B cell (primary cell): Measurements from ENCODE around the gene AFF2.

ENCODE experiments used
- EZH2 ChIP-seq: IDR thresholded peaks from 2 replicates; pipeline ENCODE4 v1.6.1; 2012; ENCODE audit warnings: borderline replicate concordance, low read depth, mild to moderate bottlenecking, moderate library complexity, low read length; ENCODE audit not compliant: insufficient read depth, poor library complexity, severe bottlenecking
- TF ChIP-seq, protein P1 (sequence below): fragments of 200-600 bp; IDR thresholded peaks from one replicate; pipeline ENCODE4 v1.8.0; 2022; ENCODE audit warnings: antibody characterized with exemption, mild to moderate bottlenecking

DNA sequence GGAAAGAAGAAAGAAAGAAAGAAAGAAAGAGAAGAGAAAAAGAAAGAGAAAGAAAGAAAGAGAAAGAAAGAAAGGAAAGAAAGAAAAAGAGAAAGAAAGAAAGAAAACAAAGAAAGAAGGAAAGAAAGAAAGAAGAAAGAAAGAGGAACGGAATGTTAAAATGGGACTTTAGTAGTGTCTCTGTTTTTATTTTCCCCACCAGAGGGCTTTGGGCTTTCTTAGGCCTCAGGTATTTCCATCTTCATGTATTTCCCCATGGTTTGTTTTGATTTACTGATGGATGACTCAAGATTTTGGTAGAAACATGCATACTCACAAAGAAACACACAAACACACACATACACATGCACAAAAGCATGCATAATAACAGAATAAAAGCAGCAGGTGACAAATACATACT, 181.2 kb downstream of the AFF2 start:
- TF ChIP-seq, protein P1, sequence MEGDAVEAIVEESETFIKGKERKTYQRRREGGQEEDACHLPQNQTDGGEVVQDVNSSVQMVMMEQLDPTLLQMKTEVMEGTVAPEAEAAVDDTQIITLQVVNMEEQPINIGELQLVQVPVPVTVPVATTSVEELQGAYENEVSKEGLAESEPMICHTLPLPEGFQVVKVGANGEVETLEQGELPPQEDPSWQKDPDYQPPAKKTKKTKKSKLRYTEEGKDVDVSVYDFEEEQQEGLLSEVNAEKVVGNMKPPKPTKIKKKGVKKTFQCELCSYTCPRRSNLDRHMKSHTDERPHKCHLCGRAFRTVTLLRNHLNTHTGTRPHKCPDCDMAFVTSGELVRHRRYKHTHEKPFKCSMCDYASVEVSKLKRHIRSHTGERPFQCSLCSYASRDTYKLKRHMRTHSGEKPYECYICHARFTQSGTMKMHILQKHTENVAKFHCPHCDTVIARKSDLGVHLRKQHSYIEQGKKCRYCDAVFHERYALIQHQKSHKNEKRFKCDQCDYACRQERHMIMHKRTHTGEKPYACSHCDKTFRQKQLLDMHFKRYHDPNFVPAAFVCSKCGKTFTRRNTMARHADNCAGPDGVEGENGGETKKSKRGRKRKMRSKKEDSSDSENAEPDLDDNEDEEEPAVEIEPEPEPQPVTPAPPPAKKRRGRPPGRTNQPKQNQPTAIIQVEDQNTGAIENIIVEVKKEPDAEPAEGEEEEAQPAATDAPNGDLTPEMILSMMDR, result no peak
- TF ChIP-seq EZH2, result no peak
